GM12801 (cell line): ENCODE measurements around the gene CD27.

Experiments used
- TF ChIP-seq, protein P1 (sequence below): IDR thresholded peaks from one replicate; pipeline ENCODE4 v1.5.1; 2011; ENCODE audit warnings: control low read depth; ENCODE audit not compliant: insufficient read length; ENCODE audit errors: extremely low read depth

Gene CD27

DNA sequence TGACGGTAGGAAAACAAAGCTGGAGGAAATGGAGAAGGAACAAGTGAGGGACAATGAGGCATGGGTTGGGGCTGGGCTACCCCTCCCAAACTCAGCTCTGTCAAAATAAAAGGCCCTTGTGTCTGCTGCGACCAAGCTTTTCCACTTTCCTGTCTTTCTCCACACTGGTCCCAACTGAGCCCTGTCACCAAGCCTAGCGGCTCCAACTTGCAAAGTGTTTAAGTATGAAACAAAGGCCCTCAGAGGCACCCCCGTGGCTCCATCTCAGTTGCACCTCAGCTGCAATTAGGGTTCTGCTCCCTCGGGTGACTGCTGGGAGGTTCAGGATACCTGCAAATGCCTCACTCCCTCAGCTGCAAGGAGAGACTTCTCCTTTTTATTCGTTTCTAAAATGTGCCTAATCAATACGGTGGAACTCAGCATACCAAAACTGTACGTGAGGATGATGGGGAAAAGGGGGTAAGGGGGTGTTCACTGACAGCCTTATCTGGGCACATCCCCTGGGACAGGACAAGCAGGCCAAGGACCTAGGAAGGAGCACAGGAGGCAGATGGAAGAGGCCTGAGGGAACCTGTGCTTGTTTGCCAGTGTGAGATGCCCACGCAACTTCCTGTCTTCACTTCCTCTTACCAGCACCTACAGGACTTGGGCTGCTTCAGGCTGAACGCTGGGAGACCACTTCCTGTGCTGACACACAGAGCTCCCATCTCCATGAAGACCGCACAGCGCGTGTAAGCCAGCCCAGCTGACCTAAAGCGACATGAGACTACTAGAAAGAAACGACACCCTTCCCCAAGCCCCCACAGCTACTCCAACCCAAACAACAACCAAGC lies 16.9 kb downstream of the CD27 start:
- TF ChIP-seq, protein P1, sequence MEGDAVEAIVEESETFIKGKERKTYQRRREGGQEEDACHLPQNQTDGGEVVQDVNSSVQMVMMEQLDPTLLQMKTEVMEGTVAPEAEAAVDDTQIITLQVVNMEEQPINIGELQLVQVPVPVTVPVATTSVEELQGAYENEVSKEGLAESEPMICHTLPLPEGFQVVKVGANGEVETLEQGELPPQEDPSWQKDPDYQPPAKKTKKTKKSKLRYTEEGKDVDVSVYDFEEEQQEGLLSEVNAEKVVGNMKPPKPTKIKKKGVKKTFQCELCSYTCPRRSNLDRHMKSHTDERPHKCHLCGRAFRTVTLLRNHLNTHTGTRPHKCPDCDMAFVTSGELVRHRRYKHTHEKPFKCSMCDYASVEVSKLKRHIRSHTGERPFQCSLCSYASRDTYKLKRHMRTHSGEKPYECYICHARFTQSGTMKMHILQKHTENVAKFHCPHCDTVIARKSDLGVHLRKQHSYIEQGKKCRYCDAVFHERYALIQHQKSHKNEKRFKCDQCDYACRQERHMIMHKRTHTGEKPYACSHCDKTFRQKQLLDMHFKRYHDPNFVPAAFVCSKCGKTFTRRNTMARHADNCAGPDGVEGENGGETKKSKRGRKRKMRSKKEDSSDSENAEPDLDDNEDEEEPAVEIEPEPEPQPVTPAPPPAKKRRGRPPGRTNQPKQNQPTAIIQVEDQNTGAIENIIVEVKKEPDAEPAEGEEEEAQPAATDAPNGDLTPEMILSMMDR, result no peak

DNA sequence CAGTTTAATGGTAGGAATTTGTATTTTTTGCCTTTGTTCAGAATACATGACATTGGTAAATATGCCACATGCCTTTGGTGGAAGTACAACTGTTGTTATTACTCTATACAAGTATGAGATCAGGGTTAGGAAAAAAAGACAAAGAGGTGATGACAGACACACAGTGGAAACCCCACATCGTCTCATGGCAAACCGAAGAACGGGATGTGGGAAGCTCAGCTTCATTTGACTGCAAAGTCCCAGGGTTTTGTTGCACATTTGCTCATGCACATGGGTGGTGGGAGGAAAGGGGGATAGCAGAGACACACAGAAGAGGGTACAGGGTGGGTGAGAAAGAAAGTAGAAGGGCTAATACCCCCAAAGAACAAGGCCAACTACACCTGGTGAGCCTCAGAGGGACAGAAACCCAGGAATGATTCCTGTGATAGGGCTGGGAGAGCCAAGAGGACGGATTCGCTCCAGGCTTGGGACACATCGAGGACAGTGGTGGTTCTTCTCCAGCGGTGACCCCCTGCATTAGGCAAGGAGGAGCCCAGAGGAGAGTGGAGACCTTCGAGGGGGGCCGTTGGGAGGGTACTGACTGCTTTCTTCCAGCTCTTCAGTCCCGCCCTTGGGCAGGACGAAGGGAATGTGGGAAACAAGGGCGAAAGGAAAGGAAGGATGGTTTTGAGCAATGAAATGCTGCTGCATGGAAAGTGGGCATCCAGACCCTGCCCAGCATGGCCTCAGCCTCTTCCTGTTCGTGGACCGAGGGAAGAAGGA lies 17.7 kb downstream of the CD27 start:
- TF ChIP-seq, protein P1, result no peak

DNA sequence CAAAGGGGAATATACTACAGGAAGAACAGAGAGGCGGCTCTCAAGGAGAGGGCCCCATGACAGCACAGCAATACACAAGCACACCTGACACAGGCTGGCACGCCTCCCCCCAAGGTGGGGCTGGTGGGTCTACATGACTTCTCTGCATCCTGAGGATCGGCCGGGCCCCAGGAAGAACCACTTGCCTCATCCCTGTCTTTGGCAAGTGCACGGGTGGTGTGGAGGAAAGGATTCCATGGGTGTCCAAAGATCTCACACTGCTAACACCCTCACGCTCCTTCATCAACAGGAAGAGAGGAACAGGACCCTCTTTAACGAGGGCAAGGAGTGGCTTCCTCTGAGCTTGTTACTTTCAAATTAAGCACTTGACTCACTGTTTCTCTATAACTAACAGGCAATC lies 18.5 kb downstream of the CD27 start:
- TF ChIP-seq, protein P1, result no peak

DNA sequence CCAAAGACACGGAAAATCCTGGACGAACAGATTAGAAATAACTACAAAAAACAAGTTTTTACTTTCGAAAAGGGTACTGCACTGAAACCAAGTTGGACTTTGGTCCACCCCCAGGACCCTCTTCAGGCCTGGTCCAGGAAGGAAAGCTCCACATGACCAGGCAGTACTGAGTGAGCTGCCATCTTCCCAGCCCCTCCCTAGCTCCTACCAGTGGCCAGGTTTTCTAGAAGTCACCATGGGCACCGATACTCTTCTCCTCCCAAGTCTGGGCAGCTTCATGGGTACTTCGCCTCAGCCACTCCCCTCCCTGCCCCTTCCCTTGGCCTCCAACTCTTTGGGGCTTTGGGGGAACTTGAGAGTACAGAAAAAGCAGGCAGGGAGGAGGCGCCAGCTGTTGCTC lies 19.1 kb downstream of the CD27 start:
- TF ChIP-seq, protein P1, result no peak

DNA sequence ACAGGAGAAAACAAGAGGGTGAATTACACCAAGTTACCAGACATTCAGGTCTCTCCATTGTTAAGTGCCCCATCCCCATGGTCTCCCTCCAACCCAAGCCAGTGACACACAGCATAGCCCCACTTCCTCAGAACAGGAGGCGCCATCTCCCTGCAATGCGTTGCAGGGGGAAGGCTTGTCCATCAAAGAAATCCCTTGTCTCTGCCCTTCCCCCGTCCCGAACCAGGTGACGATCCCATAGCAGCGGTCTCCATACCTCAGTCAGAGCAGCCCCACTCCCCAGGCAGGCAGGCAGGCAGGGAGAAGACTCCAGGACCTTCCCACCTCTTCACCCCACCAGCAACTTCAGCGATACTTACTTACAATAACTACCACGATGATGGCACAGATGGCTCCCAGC lies 19.8 kb downstream of the CD27 start:
- TF ChIP-seq, protein P1, result no peak

DNA sequence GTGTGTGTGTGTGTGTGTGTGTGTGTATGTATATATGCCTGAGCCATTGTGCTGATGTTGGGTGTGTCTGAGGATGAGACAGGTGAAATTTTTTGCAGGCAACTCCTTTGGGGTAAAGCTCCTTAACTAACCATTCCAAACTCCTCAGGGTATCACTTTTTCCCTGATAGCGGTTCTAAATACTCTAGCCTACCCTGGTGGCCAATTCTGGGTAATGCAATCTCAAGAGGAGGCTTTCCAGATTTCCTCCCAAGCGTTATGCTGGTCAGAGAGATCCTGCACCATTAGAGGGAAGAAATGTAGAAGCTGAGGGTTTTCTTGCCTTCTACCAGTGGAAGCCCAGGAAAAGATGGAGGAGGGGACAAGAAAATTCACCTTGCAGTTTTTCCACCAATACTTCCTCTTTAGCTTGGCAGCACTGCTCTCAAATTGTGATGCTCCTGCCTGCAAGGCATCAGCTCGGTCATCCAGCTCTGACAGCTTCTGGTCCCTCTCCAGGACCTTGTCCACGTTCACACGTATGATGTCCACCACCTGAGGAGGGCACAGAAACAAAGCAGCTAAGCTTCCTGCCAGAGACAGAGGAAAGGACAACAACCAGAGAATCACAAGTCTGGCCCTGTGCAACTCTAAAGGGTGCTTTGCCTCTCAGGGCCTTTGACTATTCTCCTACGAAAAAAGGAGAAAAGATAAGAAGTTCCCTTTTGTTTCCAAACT lies 20.9 kb downstream of the CD27 start:
- TF ChIP-seq, protein P1, result no peak

DNA sequence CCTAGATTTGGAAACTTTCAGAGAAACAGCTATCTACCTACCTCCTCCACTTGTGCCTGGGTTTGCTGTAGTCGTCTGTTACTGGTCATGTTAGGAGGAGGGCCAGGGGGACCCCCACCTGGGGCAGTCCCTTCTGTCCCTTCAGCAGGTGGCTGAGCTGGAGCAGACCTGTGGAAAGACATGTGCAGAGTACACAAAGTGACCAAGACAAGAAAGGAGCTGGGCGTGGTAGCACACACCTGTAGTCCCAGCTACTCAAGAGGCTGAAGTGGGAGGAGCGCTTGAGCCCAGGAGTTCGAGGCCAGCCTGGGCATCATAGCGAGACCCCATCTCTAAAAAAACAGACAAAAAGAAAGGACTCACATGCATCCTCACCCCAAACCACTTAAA lies 21.4 kb downstream of the CD27 start:
- TF ChIP-seq, protein P1, result no peak
